MV-4-11 (cell line): ENCODE measurements around the gene SH3BGRL2.
"Not testable (repeated sequence)": the region's sequence is repeated elsewhere in the genome, so short reads cannot be mapped to it uniquely, and the experiment has no call there.

Experiments used
- DNase-seq: peaks from one replicate; lab custom pipeline; 2025; lab: John Stamatoyannopoulos, UW

Gene SH3BGRL2

DNA sequence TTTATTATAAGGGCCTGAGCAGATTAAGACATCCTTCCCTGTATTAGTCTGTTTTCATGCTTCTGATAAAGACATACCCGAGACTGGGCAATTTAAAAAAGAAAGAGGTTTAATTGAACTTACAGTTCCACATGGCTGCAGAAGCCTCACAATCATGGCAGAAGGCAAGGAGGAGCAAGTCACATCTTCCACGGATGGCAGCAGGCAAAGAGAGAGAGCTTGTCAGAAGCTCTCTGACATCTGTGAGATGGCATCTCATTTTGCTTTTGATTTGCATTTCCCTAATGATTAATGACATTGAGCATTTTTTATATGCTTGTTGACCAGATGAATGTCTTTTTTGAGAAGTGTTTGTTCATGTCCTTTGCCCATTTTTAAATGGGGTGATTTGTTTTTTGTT, 114.2 kb downstream of the SH3BGRL2 start:
- not testable (repeated sequence) for DNase-seq

DNA sequence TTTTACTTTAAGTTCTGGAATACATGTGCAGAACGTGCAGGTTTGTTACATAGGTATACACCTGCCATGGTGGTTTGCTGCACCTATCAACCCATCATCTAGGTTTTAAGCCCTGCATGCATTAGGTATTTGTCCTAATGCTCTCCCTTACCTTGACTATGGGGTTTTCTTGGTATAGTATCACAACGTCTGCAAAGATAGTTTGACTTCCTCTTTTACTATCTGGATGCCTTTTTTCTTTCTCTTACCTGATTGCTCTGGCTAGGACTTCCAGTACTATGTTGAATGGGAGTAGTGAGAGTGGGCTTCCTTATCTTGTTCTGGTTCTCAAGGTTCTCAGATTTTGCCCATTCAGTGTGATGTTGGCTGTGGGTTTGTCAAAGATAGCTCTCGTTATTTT, 115.2 kb downstream of the SH3BGRL2 start:
- DNase-seq: not testable (repeated sequence)

DNA sequence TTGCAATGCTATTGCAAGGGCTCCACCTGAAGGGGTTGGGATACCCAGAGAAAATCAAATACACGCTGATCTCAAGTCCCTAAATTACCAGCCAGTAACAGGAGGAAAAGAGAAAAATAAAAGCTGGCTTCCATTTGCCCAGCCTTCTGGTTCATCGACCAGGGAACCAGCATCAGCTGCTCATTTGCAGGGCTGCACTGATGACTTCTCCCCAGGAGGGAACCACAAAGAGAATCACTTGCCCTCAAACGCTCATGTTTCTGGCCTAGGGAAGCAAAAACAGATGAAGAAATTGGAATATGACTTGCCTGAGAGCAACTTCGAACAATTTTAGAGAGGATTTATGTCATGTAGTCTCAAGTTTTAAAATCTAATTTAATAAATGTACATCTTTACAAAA, 119.7 kb downstream of the SH3BGRL2 start:
- no peak for DNase-seq
